Liver (tissue), 9 donors: ENCODE results near the gene HS6ST3. TPM values are rescaled to one million over a fixed set of nuclear protein-coding genes. Genes with fewer than 3 reads are reported as not detected.

Source experiments
- DNase-seq: peaks from one replicate; pipeline ENCODE4 v3.0.0-alpha.2; 2017; ENCODE audit warnings: low spot score
- H3K27ac ChIP-seq, 2 donors: one replicate each; pipeline ENCODE4 v1.7.0; 2013; ENCODE audit warnings: inconsistent platforms in 2 of 2, low read length in 2 of 2, control low read depth in 1 of 2, low read depth in 1 of 2, mild to moderate bottlenecking in 1 of 2
- H3K27me3 ChIP-seq, 4 donors: one replicate each; pipeline versions ENCODE4 v1.6.1 to v1.7.0; 2013; ENCODE audit warnings: low read length in 3 of 4, inconsistent platforms in 1 of 4, mild to moderate bottlenecking in 1 of 4, moderate library complexity in 1 of 4; ENCODE audit not compliant: control insufficient read depth in 4 of 4, insufficient read depth in 4 of 4
- H3K36me3 ChIP-seq, 4 donors: one replicate each; pipeline versions ENCODE4 v1.6.1 to v1.7.0; 2013; ENCODE audit warnings: low read length in 3 of 4, mild to moderate bottlenecking in 3 of 4, low read depth in 1 of 4, moderate library complexity in 1 of 4; ENCODE audit not compliant: control insufficient read depth in 4 of 4, insufficient read depth in 3 of 4
- H3K4me1 ChIP-seq, 4 donors: one replicate each; pipeline versions ENCODE4 v1.6.1 to v1.7.0; 2013; ENCODE audit warnings: low read length in 3 of 4, mild to moderate bottlenecking in 3 of 4, moderate library complexity in 1 of 4; ENCODE audit not compliant: control insufficient read depth in 4 of 4, insufficient read depth in 4 of 4
- H3K4me3 ChIP-seq, 3 donors: one replicate each; pipeline versions ENCODE4 v1.6.1 to v1.7.0; 2013; ENCODE audit warnings: low read length in 3 of 3, control low read depth in 1 of 3, low read depth in 1 of 3, mild to moderate bottlenecking in 1 of 3
- H3K9ac ChIP-seq, 2 donors: one replicate each; pipeline ENCODE4 v1.7.0; 2013; ENCODE audit warnings: low read length in 2 of 2, mild to moderate bottlenecking in 2 of 2, moderate library complexity in 2 of 2, control low read depth in 1 of 2, low read depth in 1 of 2
- H3K9me3 ChIP-seq, 4 donors: one replicate each; pipeline versions ENCODE4 v1.6.1 to v1.7.0; 2013; ENCODE audit warnings: low read length in 3 of 4; ENCODE audit not compliant: control insufficient read depth in 4 of 4
- EGR1 ChIP-seq, 2 donors: IDR thresholded peaks; 2 replicates each; pipeline ENCODE4 v1.6.1; 2016 to 2018; ENCODE audit warnings: antibody characterized with exemption in 2 of 2, low read depth in 2 of 2
- FOXA1 ChIP-seq: IDR thresholded peaks from 2 replicates; pipeline ENCODE4 v1.6.1; 2016; ENCODE audit warnings: antibody characterized with exemption
- FOXA2 ChIP-seq: IDR thresholded peaks from 2 replicates; pipeline ENCODE4 v1.6.1; 2016; ENCODE audit warnings: antibody characterized with exemption
- GABPA ChIP-seq, 2 donors: IDR thresholded peaks in 1 of 2; conservative IDR thresholded peaks in 1 of 2; 2 replicates each; pipeline ENCODE4 v1.6.1; 2016; ENCODE audit warnings: antibody characterized with exemption in 2 of 2, mild to moderate bottlenecking in 1 of 2, moderate library complexity in 1 of 2
- HNF4A ChIP-seq, 2 donors: conservative IDR thresholded peaks; 2 replicates each; pipeline ENCODE4 v1.6.1; 2016; ENCODE audit warnings: antibody characterized with exemption in 2 of 2, mild to moderate bottlenecking in 2 of 2
- HNF4G ChIP-seq: IDR thresholded peaks from 2 replicates; pipeline ENCODE4 v1.6.1; 2016; ENCODE audit warnings: antibody characterized with exemption
- JUND ChIP-seq, 2 donors: IDR thresholded peaks; 2 replicates each; pipeline ENCODE4 v1.6.1; 2016; ENCODE audit warnings: antibody characterized with exemption in 2 of 2
- RAD21 ChIP-seq, 2 donors: IDR thresholded peaks; 2 replicates each; pipeline ENCODE4 v1.6.1; 2016; ENCODE audit warnings: antibody characterized with exemption in 2 of 2, mild to moderate bottlenecking in 2 of 2
- RXRA ChIP-seq, 2 donors: IDR thresholded peaks; 2 replicates each; pipeline ENCODE4 v1.6.1; 2017 to 2018; ENCODE audit warnings: antibody characterized with exemption in 2 of 2, mild to moderate bottlenecking in 1 of 2
- SP1 ChIP-seq: IDR thresholded peaks from 2 replicates; pipeline ENCODE4 v1.6.1; 2018; ENCODE audit warnings: antibody characterized with exemption, mild to moderate bottlenecking
- WGBS: extraction: QIAGEN DNeasy Blood & Tissue Kit; methylation state at CpG from one replicate; pipeline ENCODE4 v1.1.7; 2013; 5-methylcytosine and 5-hydroxymethylcytosine counted together
- polyA plus RNA-seq, 2 donors: library from polyadenylated mRNA; stranded (reverse) in 1 of 2; unstranded in 1 of 2; fragments of 200-250 nt in 1 of 2; fragments of >200 nt in 1 of 2; fragmentation: Nextera tagmentation in 1 of 2; extraction: Ambion mirVana in 1 of 2; gene quantifications; one replicate each; pipeline versions ENCODE4 v1.2.1 to v1.2.3, GENCODE V29; 2013 to 2015
- total RNA-seq, 2 donors: library from RNA; depleted of rRNA; stranded (reverse); fragments of >200 nt; gene quantifications; one replicate each; pipeline ENCODE4 v1.2.3, GENCODE V29; 2014
- TF ChIP-seq, protein P1 (sequence below): IDR thresholded peaks from 2 replicates; pipeline ENCODE4 v1.6.1; 2016; ENCODE audit warnings: antibody characterized with exemption
- TF ChIP-seq, protein P2 (sequence below): IDR thresholded peaks from 2 replicates; pipeline ENCODE4 v1.6.1; 2016; ENCODE audit warnings: antibody characterized with exemption
- TF ChIP-seq, protein P3 (sequence below): IDR thresholded peaks from 2 replicates; pipeline ENCODE4 v1.6.1; 2016; ENCODE audit warnings: antibody characterized with exemption
- TF ChIP-seq, protein P4 (sequence below): IDR thresholded peaks from 2 replicates; pipeline ENCODE4 v1.6.1; 2016; ENCODE audit warnings: antibody characterized with exemption, mild to moderate bottlenecking
- donor health status: healthy.
- donor health status: healthy.
- donor health status: healthy.
- donor health status: healthy.
- donor health status: healthy.

HS6ST3 gene
- total and polyA plus RNA-seq, 4 donors, result under 0.01 TPM; not detected in 3

DNA sequence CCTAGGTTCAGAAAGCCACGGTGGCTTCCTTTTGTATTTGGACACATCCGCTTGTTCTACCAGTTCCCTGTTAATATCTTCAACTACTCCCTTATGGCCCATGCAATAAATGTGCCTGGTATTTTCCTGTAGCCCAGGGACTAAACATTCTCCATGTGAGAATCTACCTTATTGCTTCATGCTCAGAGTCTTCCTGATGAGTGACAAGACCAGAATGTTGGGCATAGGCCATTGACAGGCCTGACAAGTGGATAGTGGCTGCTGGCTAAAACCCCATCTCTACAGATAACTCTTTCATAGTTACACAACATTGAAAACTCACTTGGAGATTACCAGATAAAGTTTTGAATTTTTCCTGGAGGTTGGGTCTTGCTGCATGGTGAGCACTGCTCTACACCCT lies 449.9 kb downstream of the HS6ST3 start:
- no peaks in the 10 kb centered on the region for H3K9me3 ChIP-seq
- H3K27me3 ChIP-seq, result no peaks in the 10 kb centered on the region
- 91% methylated on average over 2 of the region's 2 CpGs for WGBS

DNA sequence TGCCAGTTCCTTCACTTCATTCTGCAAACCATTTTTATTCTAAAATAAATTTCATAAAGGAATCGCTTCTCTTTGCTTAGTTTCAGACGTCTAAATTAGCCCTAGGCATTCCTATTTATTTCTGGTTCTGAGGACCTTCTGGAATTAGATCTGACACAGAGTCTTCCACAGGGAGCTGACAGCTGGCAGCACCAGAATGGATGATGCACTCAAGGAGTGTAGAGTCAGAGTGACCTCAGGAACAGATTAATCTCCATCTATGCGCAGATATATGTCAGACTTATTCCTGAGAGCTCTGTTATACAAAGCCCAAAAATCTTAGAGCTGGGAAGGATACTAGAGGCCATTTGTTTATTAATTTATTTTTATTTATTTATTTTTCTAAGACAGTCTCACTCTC lies 450.8 kb downstream of the HS6ST3 start:
- Histone ChIP-seq H3K36me3 (no peaks in the 10 kb centered on the region), H3K9me3 (no peaks in the 10 kb centered on the region), H3K9ac (no peak overlapping the region), H3K4me3 (no peak overlapping the region), H3K4me1 (no peaks in the 10 kb centered on the region), H3K27me3 (no peaks in the 10 kb centered on the region), H3K27ac (no peak overlapping the region)
- WGBS, result 82% methylated on average over 3 of the region's 3 CpGs
- DNase-seq, result no peak
- no peak for TF ChIP-seq RAD21 (IDR thresholded peaks at IDR 0.05)
- TF ChIP-seq, protein P1, sequence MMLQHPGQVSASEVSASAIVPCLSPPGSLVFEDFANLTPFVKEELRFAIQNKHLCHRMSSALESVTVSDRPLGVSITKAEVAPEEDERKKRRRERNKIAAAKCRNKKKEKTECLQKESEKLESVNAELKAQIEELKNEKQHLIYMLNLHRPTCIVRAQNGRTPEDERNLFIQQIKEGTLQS, result no peak

More for the DNA sequence above, 449.9 kb downstream of the HS6ST3 start:
- TF ChIP-seq SP1 (no peak), HNF4G (no peak), JUND (IDR thresholded peaks at IDR 0.05) (no peak)
- TF ChIP-seq, protein P2, sequence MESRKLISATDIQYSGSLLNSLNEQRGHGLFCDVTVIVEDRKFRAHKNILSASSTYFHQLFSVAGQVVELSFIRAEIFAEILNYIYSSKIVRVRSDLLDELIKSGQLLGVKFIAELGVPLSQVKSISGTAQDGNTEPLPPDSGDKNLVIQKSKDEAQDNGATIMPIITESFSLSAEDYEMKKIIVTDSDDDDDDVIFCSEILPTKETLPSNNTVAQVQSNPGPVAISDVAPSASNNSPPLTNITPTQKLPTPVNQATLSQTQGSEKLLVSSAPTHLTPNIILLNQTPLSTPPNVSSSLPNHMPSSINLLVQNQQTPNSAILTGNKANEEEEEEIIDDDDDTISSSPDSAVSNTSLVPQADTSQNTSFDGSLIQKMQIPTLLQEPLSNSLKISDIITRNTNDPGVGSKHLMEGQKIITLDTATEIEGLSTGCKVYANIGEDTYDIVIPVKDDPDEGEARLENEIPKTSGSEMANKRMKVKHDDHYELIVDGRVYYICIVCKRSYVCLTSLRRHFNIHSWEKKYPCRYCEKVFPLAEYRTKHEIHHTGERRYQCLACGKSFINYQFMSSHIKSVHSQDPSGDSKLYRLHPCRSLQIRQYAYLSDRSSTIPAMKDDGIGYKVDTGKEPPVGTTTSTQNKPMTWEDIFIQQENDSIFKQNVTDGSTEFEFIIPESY, result no peak
- TF ChIP-seq, protein P3, sequence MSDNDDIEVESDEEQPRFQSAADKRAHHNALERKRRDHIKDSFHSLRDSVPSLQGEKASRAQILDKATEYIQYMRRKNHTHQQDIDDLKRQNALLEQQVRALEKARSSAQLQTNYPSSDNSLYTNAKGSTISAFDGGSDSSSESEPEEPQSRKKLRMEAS, result no peak
- no peak overlapping the region for H3K4me3 ChIP-seq
- H3K4me1 ChIP-seq, result no peaks in the 10 kb centered on the region
- DNase-seq, result no peak
- H3K27ac ChIP-seq, result no peak overlapping the region
- H3K36me3 ChIP-seq, result no peaks in the 10 kb centered on the region
- H3K9ac ChIP-seq, result no peak overlapping the region

DNA sequence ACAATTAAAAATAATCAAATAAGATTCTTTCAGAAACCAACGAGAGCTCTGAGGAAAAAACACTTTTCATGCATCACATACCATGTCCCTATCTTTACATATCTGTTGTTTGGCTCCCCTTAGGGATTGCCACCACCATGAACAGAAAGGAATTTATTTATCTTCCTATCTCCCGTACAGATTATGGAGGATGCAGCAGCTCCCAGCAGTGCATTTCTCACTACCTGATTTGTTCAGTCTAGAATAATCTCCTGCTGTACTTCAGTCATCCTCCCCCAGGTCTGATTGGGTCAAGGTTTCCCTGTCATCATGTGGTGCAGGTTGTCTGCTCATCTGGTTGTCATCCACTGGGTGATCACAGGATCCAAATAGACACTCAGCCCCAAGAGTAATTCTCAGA lies 453.1 kb downstream of the HS6ST3 start:
- Histone ChIP-seq H3K27me3 (no peaks in the 10 kb centered on the region), H3K9ac (no peak overlapping the region), H3K4me3 (no peak overlapping the region), H3K36me3 (no peaks in the 10 kb centered on the region), H3K9me3 (no peaks in the 10 kb centered on the region), H3K4me1 (no peaks in the 10 kb centered on the region), H3K27ac (no peak overlapping the region)
- no peak for TF ChIP-seq JUND (IDR thresholded peaks at IDR 0.05)
- no peak for DNase-seq
- 61% methylated on average over 2 of the region's 2 CpGs for WGBS

DNA sequence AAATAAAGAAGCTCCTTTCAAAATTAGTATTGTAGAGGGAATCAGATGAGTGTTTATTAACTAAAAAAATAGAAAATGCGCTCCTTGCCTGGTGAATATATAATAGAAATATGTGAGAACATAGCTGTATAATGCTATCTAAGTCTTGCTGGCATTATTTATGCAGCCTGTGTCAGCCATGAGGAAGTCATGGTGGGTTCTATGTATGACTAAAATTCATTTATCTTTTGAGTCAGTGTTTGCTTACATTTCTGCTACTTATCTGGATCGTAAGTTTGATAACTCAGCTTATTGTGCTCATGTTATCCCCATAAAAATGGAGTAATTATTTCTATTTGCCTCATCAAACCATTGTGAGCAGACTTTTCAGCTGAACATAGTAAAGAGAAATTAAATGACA lies 455.1 kb downstream of the HS6ST3 start:
- WGBS, result 80% methylated on average over 2 of the region's 2 CpGs
- H3K9ac ChIP-seq, result no peak overlapping the region
- H3K27me3 ChIP-seq, result no peaks in the 10 kb centered on the region
- no peak overlapping the region for H3K4me3 ChIP-seq
- TF ChIP-seq, protein P1, result no peak
- TF ChIP-seq RXRA (IDR thresholded peaks at IDR 0.05) (no peak), FOXA1 (no peak), SP1 (no peak), RAD21 (IDR thresholded peaks at IDR 0.05) (no peak), HNF4G (no peak), EGR1 (IDR thresholded peaks at IDR 0.05; ENCODE audit: low read depth in 2 of 2) (no peak), FOXA2 (no peak), JUND (IDR thresholded peaks at IDR 0.05) (no peak), HNF4A (conservative IDR thresholded peaks at IDR 0.05) (no peak), GABPA (IDR thresholded peaks at IDR 0.05 in 1 of 2, conservative IDR thresholded peaks at IDR 0.05 in 1 of 2) (no peak)
- TF ChIP-seq, protein P2, result no peak
- TF ChIP-seq, protein P4, sequence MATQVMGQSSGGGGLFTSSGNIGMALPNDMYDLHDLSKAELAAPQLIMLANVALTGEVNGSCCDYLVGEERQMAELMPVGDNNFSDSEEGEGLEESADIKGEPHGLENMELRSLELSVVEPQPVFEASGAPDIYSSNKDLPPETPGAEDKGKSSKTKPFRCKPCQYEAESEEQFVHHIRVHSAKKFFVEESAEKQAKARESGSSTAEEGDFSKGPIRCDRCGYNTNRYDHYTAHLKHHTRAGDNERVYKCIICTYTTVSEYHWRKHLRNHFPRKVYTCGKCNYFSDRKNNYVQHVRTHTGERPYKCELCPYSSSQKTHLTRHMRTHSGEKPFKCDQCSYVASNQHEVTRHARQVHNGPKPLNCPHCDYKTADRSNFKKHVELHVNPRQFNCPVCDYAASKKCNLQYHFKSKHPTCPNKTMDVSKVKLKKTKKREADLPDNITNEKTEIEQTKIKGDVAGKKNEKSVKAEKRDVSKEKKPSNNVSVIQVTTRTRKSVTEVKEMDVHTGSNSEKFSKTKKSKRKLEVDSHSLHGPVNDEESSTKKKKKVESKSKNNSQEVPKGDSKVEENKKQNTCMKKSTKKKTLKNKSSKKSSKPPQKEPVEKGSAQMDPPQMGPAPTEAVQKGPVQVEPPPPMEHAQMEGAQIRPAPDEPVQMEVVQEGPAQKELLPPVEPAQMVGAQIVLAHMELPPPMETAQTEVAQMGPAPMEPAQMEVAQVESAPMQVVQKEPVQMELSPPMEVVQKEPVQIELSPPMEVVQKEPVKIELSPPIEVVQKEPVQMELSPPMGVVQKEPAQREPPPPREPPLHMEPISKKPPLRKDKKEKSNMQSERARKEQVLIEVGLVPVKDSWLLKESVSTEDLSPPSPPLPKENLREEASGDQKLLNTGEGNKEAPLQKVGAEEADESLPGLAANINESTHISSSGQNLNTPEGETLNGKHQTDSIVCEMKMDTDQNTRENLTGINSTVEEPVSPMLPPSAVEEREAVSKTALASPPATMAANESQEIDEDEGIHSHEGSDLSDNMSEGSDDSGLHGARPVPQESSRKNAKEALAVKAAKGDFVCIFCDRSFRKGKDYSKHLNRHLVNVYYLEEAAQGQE, result no peak
- TF ChIP-seq, protein P3, result no peak
- no peak overlapping the region for H3K27ac ChIP-seq
- H3K4me1 ChIP-seq, result no peaks in the 10 kb centered on the region
- H3K36me3 ChIP-seq, result no peaks in the 10 kb centered on the region
- no peak for DNase-seq
- no peaks in the 10 kb centered on the region for H3K9me3 ChIP-seq
